ENCODE results near the gene CMKLR1.

DNA sequence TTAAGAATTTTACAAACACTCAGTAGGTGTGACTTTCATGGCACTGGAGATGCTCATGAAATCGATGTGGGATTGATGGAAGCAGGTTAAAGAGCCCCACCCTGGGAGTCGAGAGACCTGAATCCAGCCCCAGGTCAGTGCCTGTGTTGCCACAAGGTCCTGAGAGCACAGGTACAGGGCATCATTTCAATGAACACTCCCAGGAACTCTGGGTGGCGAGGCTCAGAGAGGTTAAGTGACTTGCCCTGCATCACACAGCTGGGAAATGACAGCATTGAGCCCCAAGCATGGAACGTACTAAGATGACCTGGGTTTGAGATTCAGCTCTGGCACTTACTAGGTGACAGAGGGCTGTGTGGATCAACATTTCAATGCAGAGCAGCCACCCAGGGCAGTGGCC, 98.2 kb downstream of the CMKLR1 start:
- TF ChIP-seq, protein P1, sequence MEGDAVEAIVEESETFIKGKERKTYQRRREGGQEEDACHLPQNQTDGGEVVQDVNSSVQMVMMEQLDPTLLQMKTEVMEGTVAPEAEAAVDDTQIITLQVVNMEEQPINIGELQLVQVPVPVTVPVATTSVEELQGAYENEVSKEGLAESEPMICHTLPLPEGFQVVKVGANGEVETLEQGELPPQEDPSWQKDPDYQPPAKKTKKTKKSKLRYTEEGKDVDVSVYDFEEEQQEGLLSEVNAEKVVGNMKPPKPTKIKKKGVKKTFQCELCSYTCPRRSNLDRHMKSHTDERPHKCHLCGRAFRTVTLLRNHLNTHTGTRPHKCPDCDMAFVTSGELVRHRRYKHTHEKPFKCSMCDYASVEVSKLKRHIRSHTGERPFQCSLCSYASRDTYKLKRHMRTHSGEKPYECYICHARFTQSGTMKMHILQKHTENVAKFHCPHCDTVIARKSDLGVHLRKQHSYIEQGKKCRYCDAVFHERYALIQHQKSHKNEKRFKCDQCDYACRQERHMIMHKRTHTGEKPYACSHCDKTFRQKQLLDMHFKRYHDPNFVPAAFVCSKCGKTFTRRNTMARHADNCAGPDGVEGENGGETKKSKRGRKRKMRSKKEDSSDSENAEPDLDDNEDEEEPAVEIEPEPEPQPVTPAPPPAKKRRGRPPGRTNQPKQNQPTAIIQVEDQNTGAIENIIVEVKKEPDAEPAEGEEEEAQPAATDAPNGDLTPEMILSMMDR (IDR thresholded peaks at IDR 0.05; ENCODE audit: insufficient read depth, low read depth, low read length), result no peak
- no peak for TF ChIP-seq EZH2 (IDR thresholded peaks at IDR 0.05; ENCODE audit: insufficient read depth, low read length)
